PC-3 (cell line): ENCODE results near the gene RGL2. TPM values are rescaled to one million over a fixed set of nuclear protein-coding genes. Genes with fewer than 3 reads are reported as not detected.

Experiments
- ATAC-seq: fragments of 200-7000 bp; cut with Tn5 transposase; 2 replicates; pipeline ENCODE4 v1.9.1; 2020; ENCODE audit warnings: mild to moderate bottlenecking, moderate library complexity
- BruUV-seq: library from RNA; stranded (reverse); fragments of 400-500 nt; replicated peaks from 2 replicates; lab custom pipeline; 2021; lab: Mats Ljungman, UMichigan
- CTCF ChIA-PET: fragments of 300-600 bp; sonication (Branson Sonifier 250); formaldehyde crosslinking; loops from one replicate; lab custom pipeline; 2022; ENCODE audit warnings: antibody characterized with exemption; lab: Charles Lee
- POLR2A ChIA-PET: fragments of 300-600 bp; sonication (Branson Sonifier 250); formaldehyde crosslinking; loops from one replicate; lab custom pipeline; 2022; ENCODE audit warnings: antibody characterized with exemption; ENCODE audit not compliant: unreplicated experiment; lab: Charles Lee
- DNase-seq: peaks from one replicate; pipeline ENCODE4 v3.0.0-alpha.2; 2015
- H2AFZ ChIP-seq: fragments of 300-600 bp; sonication (generic); 2 replicates; pipeline ENCODE4 v1.6.0; 2016; ENCODE audit warnings: antibody characterized with exemption, low read length
- H3F3A ChIP-seq: fragments of 300-600 bp; sonication (generic); one replicate; pipeline ENCODE4 v1.6.0; 2017; ENCODE audit warnings: antibody characterized with exemption, low read length, control low read depth, mild to moderate bottlenecking; ENCODE audit not compliant: unreplicated experiment
- H3K27ac ChIP-seq: fragments of 300-600 bp; sonication (generic); 2 replicates; pipeline ENCODE4 v1.5.1; 2016; ENCODE audit warnings: mild to moderate bottlenecking, low read length
- H3K27me3 ChIP-seq: fragments of 300-600 bp; sonication (generic); 2 replicates; pipeline ENCODE4 v1.6.1; 2016; ENCODE audit warnings: low read length, mixed read lengths
- H3K36me3 ChIP-seq: fragments of 300-600 bp; sonication (generic); 2 replicates; pipeline ENCODE4 v1.6.1; 2016; ENCODE audit warnings: low read depth, mixed run types, low read length, mixed read lengths
- H3K4me1 ChIP-seq: fragments of 300-600 bp; sonication (generic); 2 replicates; pipeline ENCODE4 v1.5.1; 2016; ENCODE audit warnings: low read length; ENCODE audit not compliant: insufficient read depth
- H3K4me2 ChIP-seq: fragments of 300-600 bp; sonication (generic); 2 replicates; pipeline ENCODE4 v1.6.0; 2016; ENCODE audit warnings: low read length
- H3K4me3 ChIP-seq: fragments of 300-600 bp; sonication (generic); 2 replicates; pipeline ENCODE4 v1.5.1; 2016; ENCODE audit warnings: mild to moderate bottlenecking, low read length, mixed read lengths
- H3K79me2 ChIP-seq: fragments of 300-600 bp; sonication (generic); 2 replicates; pipeline ENCODE4 v1.6.1; 2017; ENCODE audit warnings: low read length, mixed read lengths
- H3K9ac ChIP-seq: fragments of 300-600 bp; sonication (generic); 2 replicates; pipeline ENCODE4 v1.6.0; 2016; ENCODE audit warnings: mild to moderate bottlenecking, low read length
- H3K9me2 ChIP-seq: fragments of 300-600 bp; sonication (generic); replicated peaks from 2 replicates; pipeline ENCODE4 v1.6.1; 2016; ENCODE audit warnings: mixed run types, low read length, mixed read lengths
- H3K9me3 ChIP-seq: fragments of 300-600 bp; sonication (generic); 2 replicates; pipeline ENCODE4 v1.6.1; 2016; ENCODE audit warnings: low read length, mixed read lengths
- H4K20me1 ChIP-seq: fragments of 300-600 bp; sonication (generic); 2 replicates; pipeline ENCODE4 v1.6.1; 2016; ENCODE audit warnings: low read length, mixed read lengths
- CTCF ChIP-seq: fragments of 300-600 bp; sonication (generic); conservative IDR thresholded peaks from 2 replicates; pipeline ENCODE4 v1.5.1; 2017; ENCODE audit warnings: antibody characterized with exemption, low read depth, mild to moderate bottlenecking, low read length
- EZH2 ChIP-seq: fragments of 300-600 bp; sonication (generic); IDR thresholded peaks from one replicate; pipeline ENCODE4 v1.6.1; 2017; ENCODE audit warnings: antibody characterized with exemption, mild to moderate bottlenecking, low read length; ENCODE audit not compliant: unreplicated experiment
- EZH2phosphoT487 ChIP-seq: fragments of 300-600 bp; sonication (generic); IDR thresholded peaks from 2 replicates; pipeline ENCODE4 v1.6.1; 2018; ENCODE audit warnings: mild to moderate bottlenecking, antibody characterized with exemption, low read length, borderline replicate concordance
- intact Hi-C: fragments of 100-400 bp; cut with micrococcal nuclease; formaldehyde crosslinking; loops from 2 replicates; pipeline ENCODE4 v1.9.0; 2023
- total RNA-seq: library from RNA; depleted of rRNA; stranded (reverse); fragments of >200 nt; gene quantifications from 2 replicates; pipeline ENCODE4 v1.2.3, GENCODE V29; 2014

RGL2 gene
- total RNA-seq, 1 experiment from 2014 or later: 34.9 TPM

GRCh38 chr6:33318426-33319073, 19.8 kb upstream of the RGL2 start:
- Histone ChIP-seq H3K27ac (peak overlapping the region; percentile 57), H3K36me3 (peaks cover 12% of the 10 kb centered on the region; the same call in 1 of the 2 replicates), H4K20me1 (no peaks in the 10 kb centered on the region), H3K27me3 (no peaks in the 10 kb centered on the region), H3K4me2 (peak overlapping the region; percentile 85), H3K79me2 (peaks cover 42% of the 10 kb centered on the region), H3K9me3 (no peaks in the 10 kb centered on the region), H3F3A (no peaks in the 10 kb centered on the region), H3K4me3 (peak overlapping the region; percentile 72), H2AFZ (peak overlapping the region; percentile 64), H3K4me1 (peaks cover 56% of the 10 kb centered on the region), H3K9ac (peak overlapping the region; percentile 36), H3K9me2 (no peaks in the 10 kb centered on the region)
- intact Hi-C loops: no loop called here
- TF ChIP-seq EZH2phosphoT487 (no peak), CTCF (no peak), EZH2 (no peak)
- CTCF ChIA-PET: interaction anchor here (0.6 to 1.1 kb wide), 5 partner anchors 19 to 90 kb away, joined by 3 to 18 read pairs (median 5); partner anchors contain the start of gene B3GALT4
- POLR2A ChIA-PET: interaction anchor here (0.6 to 1.0 kb wide), 4 partner anchors 19 to 1777 kb away, joined by 3 to 22 read pairs (median 10); no protein-coding TSS in a partner anchor
- no peak for DNase-seq
- no peak for ATAC-seq
- BruUV-seq: no TSS peak

- BruUV-seq: no TSS peak
- no peaks in the 10 kb centered on the region for H3F3A ChIP-seq
- no peaks in the 10 kb centered on the region for H3K9me3 ChIP-seq
- ATAC-seq (peak; percentile 71), DNase-seq (peak; percentile 98)
- H2AFZ ChIP-seq: peak within 1 kb of the TSS; percentile 64
- intact Hi-C loops: no loop called here
- H3K9me2 ChIP-seq: no peaks in the 10 kb centered on the region
- TF ChIP-seq EZH2phosphoT487 (no peak), CTCF (no peak), EZH2 (no peak)
- no peaks in the 10 kb centered on the region for H4K20me1 ChIP-seq
- peak within 1 kb of the TSS; percentile 72 for H3K4me3 ChIP-seq
- H3K27me3 ChIP-seq: no peaks in the 10 kb centered on the region
- H3K27ac ChIP-seq: peak within 1 kb of the TSS; percentile 57
- H3K9ac ChIP-seq: peak within 1 kb of the TSS; percentile 36
- peaks cover 54% of the 10 kb centered on the region for H3K4me1 ChIP-seq
- ChIA-PET POLR2A (interaction anchor here (0.6 to 1.0 kb wide), 7 partner anchors 18 to 1587 kb away, joined by 3 to 22 read pairs (median 4); partner anchors contain the start of gene HMGA1), CTCF (interaction anchor here (0.7 to 1.1 kb wide), 5 partner anchors 18 to 109 kb away, joined by 5 to 18 read pairs (median 6); partner anchors contain the start of gene B3GALT4)
- peaks cover 12% of the 10 kb centered on the region; the same call in 1 of the 2 replicates for H3K36me3 ChIP-seq
- peak within 1 kb of the TSS; percentile 85 for H3K4me2 ChIP-seq
- peaks cover 49% of the 10 kb centered on the region for H3K79me2 ChIP-seq
Measured at GRCh38 chr6:33317669-33318425, 19.1 kb upstream of the RGL2 start, which contains the start of gene ZBTB22. Gene ZBTB22, minus strand, starts transcription at chr6:33317744. Its CDS starts 828 bp downstream, at chr6:33316916.
